ENCODE results near the gene TTC31.

TTC31 gene

DNA sequence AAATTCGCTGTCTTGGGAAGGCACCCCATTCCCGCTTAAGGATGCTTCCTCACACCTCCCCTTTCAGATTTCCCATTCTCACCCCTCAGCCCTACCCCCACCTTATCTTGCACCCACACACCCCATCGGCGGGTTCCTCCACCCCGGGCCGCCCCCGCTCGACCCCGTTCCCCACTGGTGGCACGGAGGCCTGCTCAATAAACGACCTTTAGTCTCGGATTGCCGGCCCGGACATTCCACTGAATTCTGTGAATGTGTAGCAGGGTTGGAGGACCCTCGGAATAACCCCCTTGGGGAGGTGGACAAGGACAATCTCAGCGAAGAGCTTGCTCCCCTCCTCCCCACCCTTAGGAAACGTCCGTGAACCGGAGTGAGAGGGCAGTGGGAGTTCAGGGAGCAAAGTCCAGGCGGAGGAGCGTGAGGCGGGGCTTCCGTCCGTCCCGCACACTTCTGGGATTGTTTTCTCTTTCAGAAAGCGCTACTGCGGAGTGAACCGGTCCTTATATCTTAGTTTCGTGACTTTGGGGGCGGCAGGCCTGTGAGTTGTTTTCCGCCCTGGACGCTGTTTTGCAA lies 19.4 kb downstream of the TTC31 start:
- Histone ChIP-seq H3K36me3 (ENCODE audit: control insufficient read depth, insufficient read depth, low read length, severe bottlenecking) (peaks cover 18% of the 10 kb centered on the region), H3K9ac (ENCODE audit: low read length) (peak overlapping the region; percentile 94), H3K9me3 (ENCODE audit: control insufficient read depth, low read length) (no peaks in the 10 kb centered on the region), H3K4me1 (ENCODE audit: control insufficient read depth, insufficient read depth, low read length) (peaks cover 58% of the 10 kb centered on the region), H3K27me3 (replicated peaks; ENCODE audit: control insufficient read depth, insufficient read depth, low read length) (no peaks in the 10 kb centered on the region), H3K4me3 (ENCODE audit: low read length) (peak overlapping the region; percentile 96)
- DNase-seq (ENCODE audit: low read depth), result no peak

DNA sequence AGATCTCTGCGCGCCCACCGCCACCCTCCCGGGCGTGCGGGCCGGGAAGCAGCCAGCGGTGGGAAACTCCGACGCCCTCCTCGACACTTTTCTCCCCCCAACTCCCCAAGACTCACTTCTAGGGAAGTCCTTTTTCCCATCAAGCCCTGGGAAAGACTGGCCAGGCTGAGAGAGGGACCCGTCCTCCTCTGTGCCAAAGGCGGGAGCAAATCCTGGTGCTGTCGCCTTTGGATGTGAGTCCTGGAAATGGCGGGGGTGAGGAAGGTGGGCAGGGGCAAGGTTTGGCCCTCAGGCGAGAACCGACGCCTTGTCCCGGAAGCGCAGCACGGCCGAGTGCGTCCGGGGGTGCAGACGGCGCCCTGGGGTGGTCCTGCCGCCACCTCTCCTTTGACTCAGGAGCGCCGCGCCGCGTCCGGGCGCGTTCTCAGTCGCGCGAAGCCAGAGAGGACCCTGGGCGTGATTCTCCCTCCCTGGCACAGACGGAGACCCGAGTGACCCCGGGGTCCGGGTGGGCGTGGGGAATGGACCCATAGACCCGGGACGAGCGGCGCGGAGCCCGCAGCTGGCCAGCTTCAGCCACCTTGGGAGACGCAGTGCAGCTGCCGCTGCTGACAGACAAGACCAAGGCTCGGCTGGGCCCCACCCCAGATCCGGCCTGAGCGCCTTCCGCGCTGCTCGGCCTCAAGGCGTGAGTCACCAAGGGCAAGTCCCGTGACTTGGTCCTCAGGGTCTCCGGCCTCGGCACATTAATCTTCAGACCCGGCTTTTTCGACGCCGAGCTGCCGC lies 20.0 kb downstream of the TTC31 start:
- peak; percentile 91 for DNase-seq (ENCODE audit: low read depth)
- Histone ChIP-seq H3K9me3 (ENCODE audit: control insufficient read depth, low read length) (no peaks in the 10 kb centered on the region), H3K4me3 (ENCODE audit: low read length) (peak overlapping the region; percentile 96), H3K36me3 (ENCODE audit: control insufficient read depth, insufficient read depth, low read length, severe bottlenecking) (peaks cover 18% of the 10 kb centered on the region), H3K27me3 (replicated peaks; ENCODE audit: control insufficient read depth, insufficient read depth, low read length) (no peaks in the 10 kb centered on the region), H3K4me1 (ENCODE audit: control insufficient read depth, insufficient read depth, low read length) (peaks cover 53% of the 10 kb centered on the region), H3K9ac (ENCODE audit: low read length) (peak overlapping the region; percentile 94)

DNA sequence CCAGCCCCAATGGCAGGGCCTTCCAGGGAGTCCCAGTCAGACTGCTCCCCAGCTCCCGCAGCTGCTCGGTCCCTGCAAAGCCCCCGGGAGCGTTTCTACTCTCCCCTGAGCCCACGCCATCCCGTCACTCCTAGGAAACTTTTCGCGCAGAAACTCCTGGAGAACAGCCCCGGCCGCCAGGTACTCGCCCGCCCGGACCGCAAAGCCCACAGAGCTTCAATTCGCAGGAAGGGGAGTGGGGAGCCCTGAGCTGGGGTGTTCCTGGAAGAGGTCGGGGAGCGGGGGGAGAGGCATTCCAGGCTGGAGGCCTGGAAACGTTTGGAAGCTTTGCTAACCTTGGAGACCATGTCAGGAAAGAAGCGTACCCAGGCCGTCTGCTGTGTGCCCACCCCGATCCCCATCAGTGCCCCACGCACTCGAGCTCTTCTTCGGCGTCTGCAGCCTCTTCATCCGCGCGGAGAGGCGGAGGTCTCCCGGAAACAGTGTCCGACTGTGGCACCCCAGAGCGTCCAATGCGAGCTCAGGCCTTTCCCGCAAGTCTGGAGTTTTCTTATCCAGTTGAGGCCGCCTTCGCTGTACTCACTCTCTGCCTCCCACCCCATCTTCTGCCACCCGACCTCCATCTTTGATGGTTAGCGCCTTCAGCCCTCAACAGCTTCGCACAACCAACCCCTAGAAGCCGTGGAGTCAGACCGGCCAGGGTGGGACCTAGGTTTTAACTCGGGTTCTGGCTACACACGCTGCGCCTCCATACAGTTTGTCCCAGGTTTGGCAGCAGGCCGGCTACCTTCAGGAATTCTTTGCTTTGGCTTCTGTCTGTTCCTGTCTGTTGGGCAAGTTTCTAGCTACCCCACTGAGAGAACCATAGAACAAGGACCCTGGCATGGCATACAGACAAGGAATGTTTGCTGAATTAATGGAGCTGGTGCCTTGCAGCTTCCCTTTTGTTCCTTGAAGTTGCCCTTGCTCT lies 20.9 kb downstream of the TTC31 start:
- Histone ChIP-seq H3K9me3 (ENCODE audit: control insufficient read depth, low read length) (no peaks in the 10 kb centered on the region), H3K36me3 (ENCODE audit: control insufficient read depth, insufficient read depth, low read length, severe bottlenecking) (peaks cover 18% of the 10 kb centered on the region), H3K4me3 (ENCODE audit: low read length) (peak overlapping the region; percentile 96), H3K9ac (ENCODE audit: low read length) (peak overlapping the region; percentile 94), H3K27me3 (replicated peaks; ENCODE audit: control insufficient read depth, insufficient read depth, low read length) (no peaks in the 10 kb centered on the region), H3K4me1 (ENCODE audit: control insufficient read depth, insufficient read depth, low read length) (peaks cover 49% of the 10 kb centered on the region)
- DNase-seq (ENCODE audit: low read depth), result peak; percentile 14

DNA sequence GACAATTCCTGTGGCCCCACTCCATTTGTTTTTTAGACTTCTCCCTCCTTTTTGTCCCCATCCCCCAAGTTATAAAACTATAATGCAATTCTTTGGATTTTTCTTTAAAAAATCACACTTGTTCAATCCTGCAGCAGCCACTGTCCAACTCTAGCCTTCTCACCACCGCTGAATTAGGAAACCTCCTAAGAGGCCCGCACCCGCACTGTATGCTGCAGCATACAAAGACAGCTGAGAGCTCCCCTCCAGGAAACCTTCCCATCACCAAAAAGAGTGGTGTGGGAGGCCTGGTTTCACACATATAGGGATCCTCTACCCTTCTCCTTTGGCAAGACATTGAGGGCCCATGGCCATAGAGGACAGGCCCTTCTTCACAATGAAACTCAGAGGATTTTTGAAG lies 21.7 kb downstream of the TTC31 start:
- Histone ChIP-seq H3K9ac (ENCODE audit: low read length) (peak overlapping the region; percentile 94), H3K36me3 (ENCODE audit: control insufficient read depth, insufficient read depth, low read length, severe bottlenecking) (peaks cover 18% of the 10 kb centered on the region), H3K9me3 (ENCODE audit: control insufficient read depth, low read length) (no peaks in the 10 kb centered on the region), H3K27me3 (replicated peaks; ENCODE audit: control insufficient read depth, insufficient read depth, low read length) (no peaks in the 10 kb centered on the region), H3K4me1 (ENCODE audit: control insufficient read depth, insufficient read depth, low read length) (peaks cover 44% of the 10 kb centered on the region), H3K4me3 (ENCODE audit: low read length) (peak overlapping the region; percentile 96)
- peak; percentile 5 for DNase-seq (ENCODE audit: low read depth)

DNA sequence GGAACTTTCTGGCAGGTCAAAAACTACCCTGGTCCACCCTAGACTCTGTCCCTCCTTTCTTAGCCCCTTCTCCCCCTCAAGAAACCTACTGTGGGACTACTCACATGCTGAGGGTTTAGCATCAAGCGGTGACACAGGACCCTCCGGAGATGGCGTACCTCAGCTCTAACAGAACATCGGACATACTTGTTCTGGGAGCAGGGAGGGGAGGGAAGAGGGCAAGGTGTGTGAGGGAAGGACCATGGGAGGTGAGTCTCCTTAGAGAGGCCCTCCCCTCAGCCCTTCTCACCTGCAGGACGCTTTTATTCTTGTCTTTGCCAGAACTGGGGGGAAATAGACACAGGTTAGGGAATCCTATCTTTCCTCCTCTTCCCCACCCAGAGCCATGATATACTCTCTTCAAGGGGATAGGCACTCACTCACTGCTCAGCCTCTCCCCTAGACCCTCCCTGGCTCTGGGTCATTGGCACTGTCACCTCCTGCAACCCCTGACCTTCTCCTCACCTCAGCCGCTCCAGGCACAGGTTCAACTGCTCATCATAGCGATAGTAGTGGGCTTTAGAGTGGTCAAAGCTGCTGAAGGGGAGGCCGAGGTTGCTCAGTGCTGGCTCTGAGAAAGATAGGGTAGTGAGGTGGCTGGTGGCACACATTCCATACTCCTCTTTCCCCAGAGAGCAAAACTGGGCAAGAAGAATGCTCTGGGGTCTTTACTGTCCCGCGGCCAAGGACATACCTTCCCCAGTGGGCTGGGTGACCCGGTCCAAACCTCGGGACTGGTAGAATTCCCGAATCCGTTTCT lies 22.8 kb downstream of the TTC31 start:
- H3K36me3 ChIP-seq (ENCODE audit: control insufficient read depth, insufficient read depth, low read length, severe bottlenecking), result peaks cover 18% of the 10 kb centered on the region
- H3K9me3 ChIP-seq (ENCODE audit: control insufficient read depth, low read length), result no peaks in the 10 kb centered on the region
- no peak for DNase-seq (ENCODE audit: low read depth)
- peak overlapping the region; percentile 96 for H3K4me3 ChIP-seq (ENCODE audit: low read length)
- peaks cover 4% of the 10 kb centered on the region for H3K27me3 ChIP-seq (replicated peaks; ENCODE audit: control insufficient read depth, insufficient read depth, low read length)
- H3K4me1 ChIP-seq (ENCODE audit: control insufficient read depth, insufficient read depth, low read length), result peaks cover 44% of the 10 kb centered on the region
- H3K9ac ChIP-seq (ENCODE audit: low read length), result peak overlapping the region; percentile 94

DNA sequence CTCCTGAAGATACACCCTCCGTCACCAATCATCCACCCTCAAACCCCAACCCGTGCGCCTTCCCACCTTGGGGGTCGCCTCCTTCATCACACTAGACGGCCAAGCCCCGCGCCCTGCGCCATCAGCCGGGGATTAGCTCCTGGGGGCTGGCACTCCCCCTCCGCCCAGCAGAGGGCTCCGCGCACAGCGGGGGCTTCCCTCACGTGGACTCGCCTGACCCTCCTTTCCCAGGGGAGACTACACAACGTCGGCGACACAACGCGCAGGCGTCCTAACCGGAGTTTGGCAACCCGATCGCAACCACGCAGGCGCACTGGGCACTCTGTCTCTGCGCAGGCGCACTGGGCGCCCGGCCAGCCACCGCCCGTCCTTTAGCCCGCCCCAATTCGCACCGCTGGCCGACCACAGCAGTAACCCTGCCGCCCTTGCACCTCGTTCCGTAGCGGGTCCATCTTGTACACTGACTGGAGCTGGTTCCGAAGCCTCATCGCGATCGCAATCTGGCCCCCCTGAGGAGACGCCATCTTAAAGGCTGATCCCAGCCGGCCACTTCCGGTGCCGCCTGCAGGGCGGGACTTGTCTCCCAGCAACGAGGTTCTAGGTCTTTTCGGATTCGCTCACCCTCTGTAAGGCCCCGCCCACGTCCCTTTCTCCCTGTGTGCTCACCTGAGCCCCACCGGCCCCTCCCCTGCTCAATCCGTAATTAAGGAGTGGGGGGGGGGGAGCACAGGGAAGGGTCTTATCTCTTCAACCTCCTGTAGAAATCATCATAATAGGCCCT lies 24.5 kb downstream of the TTC31 start, which contains the start of gene PCGF1:
Gene PCGF1, minus strand, starts transcription at position 551 of the 781 bp plus-strand sequence. Its CDS starts 27 bp downstream, at position 524.
- H3K4me3 ChIP-seq (ENCODE audit: low read length), result peak within 1 kb of the TSS; percentile 96
- no peaks in the 10 kb centered on the region for H3K9me3 ChIP-seq (ENCODE audit: control insufficient read depth, low read length)
- H3K9ac ChIP-seq (ENCODE audit: low read length), result peak within 1 kb of the TSS; percentile 99
- peaks cover 20% of the 10 kb centered on the region for H3K27me3 ChIP-seq (replicated peaks; ENCODE audit: control insufficient read depth, insufficient read depth, low read length)
- peaks cover 18% of the 10 kb centered on the region for H3K36me3 ChIP-seq (ENCODE audit: control insufficient read depth, insufficient read depth, low read length, severe bottlenecking)
- peak; percentile 99 for DNase-seq (ENCODE audit: low read depth)
- peaks cover 44% of the 10 kb centered on the region for H3K4me1 ChIP-seq (ENCODE audit: control insufficient read depth, insufficient read depth, low read length)

DNA sequence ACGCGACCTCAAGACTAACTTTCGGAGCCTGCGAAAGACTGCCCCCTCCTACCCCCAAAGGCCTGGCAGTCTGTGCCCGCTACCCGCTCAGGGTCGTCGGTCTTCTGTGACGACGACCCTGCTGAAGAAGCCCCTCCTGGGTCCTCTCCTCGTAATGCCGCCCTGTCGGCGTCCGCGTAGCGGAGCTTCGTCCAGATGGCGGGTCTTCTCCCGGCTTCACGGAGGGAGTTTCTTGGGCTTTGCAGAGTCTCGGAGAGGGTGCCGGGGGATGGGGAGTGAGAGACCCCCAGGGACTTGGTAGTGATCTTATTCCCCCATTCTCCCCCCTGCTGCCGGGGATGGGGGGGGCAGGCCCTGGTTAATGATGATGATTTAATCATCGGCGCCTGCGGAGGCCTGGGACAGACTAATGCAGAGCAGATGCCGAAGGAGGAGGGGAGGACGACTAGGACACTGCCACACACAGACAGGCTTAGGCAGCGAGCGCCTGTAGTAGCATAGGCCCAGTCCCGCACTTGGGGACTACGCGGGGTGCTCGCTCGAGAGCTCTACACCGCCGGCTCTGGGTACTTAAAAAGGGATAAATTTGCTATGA lies 25.1 kb downstream of the TTC31 start:
- Histone ChIP-seq H3K9ac (ENCODE audit: low read length) (peak overlapping the region; percentile 99), H3K4me3 (ENCODE audit: low read length) (peak overlapping the region; percentile 96), H3K27me3 (replicated peaks; ENCODE audit: control insufficient read depth, insufficient read depth, low read length) (peaks cover 25% of the 10 kb centered on the region), H3K36me3 (ENCODE audit: control insufficient read depth, insufficient read depth, low read length, severe bottlenecking) (peaks cover 18% of the 10 kb centered on the region), H3K9me3 (ENCODE audit: control insufficient read depth, low read length) (no peaks in the 10 kb centered on the region), H3K4me1 (ENCODE audit: control insufficient read depth, insufficient read depth, low read length) (peaks cover 41% of the 10 kb centered on the region)
- DNase-seq (ENCODE audit: low read depth), result peak; percentile 76

DNA sequence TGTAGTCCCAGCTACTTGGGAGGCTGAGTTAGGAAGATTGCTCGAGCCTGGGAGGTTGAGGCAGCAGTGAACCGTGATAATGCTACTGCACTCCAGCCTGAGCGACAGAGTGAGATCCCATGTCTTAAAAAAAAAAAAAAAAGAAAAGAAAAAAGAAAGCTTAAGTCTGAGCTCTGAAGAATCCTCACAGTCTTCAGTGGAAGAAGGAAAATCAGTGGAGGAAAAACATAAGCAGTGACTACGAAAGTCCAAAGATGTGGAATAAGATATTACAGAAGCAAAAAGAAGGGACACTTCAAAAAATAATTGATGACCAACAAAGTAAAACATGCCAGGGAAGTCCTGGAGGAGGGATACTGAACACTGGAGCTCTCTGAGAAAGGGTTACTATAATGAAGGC lies 27.4 kb downstream of the TTC31 start:
- Histone ChIP-seq H3K9ac (ENCODE audit: low read length) (no peak overlapping the region), H3K36me3 (ENCODE audit: control insufficient read depth, insufficient read depth, low read length, severe bottlenecking) (peaks cover 9% of the 10 kb centered on the region), H3K4me3 (ENCODE audit: low read length) (no peak overlapping the region), H3K4me1 (ENCODE audit: control insufficient read depth, insufficient read depth, low read length) (peaks cover 22% of the 10 kb centered on the region), H3K27me3 (replicated peaks; ENCODE audit: control insufficient read depth, insufficient read depth, low read length) (peaks cover 45% of the 10 kb centered on the region), H3K9me3 (ENCODE audit: control insufficient read depth, low read length) (no peaks in the 10 kb centered on the region)
- DNase-seq (ENCODE audit: low read depth), result no peak

DNA sequence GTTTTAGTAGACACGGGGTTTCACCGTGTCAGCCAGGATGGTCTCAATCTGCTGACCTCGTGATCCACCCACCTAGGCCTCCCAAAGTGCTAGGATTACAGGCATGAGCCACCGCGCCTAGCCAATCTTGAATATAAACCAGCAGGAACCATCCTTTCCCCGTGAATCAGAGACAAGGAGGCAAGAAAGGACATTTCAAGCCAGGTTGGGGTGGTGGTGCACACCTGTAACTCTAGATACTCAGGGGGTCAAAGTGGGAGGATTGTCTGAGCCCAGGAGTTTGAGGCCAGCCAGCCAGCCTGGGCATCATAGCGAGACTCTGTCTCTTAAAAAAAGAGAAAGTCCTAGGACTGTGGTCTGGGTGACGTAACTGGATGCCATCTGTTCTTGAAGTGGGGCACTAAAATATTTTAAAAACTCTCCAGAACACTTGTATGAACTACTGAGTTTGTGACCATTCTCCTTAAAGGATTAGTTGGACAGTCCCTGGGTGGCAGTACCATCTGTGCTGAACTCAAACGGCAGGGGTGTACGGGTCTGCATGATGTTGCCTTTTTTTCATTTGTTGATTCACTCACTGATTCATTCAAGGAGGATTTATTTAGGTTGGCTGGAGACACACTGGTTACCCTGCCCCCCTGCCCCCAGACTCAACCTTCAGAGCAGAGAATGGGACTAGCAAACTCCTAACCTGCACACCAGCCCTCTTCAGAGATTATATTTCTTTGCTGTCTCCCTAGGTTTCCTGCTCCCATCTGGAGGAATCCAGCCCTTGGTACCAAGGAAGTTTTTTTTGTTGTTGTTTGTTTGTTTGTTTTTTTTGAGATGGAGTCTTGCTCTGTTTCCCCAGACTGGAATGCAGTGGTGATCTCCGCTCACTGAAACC lies 28.5 kb downstream of the TTC31 start:
- no peaks in the 10 kb centered on the region for H3K36me3 ChIP-seq (ENCODE audit: control insufficient read depth, insufficient read depth, low read length, severe bottlenecking)
- peaks cover 54% of the 10 kb centered on the region for H3K27me3 ChIP-seq (replicated peaks; ENCODE audit: control insufficient read depth, insufficient read depth, low read length)
- no peak overlapping the region for H3K9ac ChIP-seq (ENCODE audit: low read length)
- H3K4me3 ChIP-seq (ENCODE audit: low read length), result no peak overlapping the region
- DNase-seq (ENCODE audit: low read depth), result peak; percentile 11
- H3K9me3 ChIP-seq (ENCODE audit: control insufficient read depth, low read length), result no peaks in the 10 kb centered on the region
- peaks cover 12% of the 10 kb centered on the region for H3K4me1 ChIP-seq (ENCODE audit: control insufficient read depth, insufficient read depth, low read length)
